ENCODE data around the gene PIM3.
"Not testable (repeated sequence)": the region's sequence is repeated elsewhere in the genome, so short reads cannot be mapped to it uniquely, and the experiment has no call there.

DNA sequence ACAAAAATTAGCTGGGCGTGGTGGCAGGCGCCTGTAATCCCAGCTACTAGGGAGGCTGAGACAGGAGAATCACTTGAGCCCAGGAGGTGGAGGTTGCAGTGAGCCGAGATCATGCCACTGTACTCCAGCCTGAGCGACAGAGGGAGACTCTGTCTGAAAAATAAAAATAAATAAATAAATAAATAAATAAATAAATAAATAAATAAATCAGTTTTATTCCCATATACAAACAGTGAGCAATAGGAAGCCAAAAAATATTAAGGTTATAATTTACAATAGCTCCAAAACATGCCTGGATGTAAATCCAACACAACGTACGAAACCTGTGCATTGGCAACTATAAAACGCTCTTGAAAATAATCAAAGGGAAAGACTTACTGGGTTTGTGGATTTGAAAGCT lies 21.2 kb downstream of the PIM3 start:
- TF ChIP-seq, protein P1, sequence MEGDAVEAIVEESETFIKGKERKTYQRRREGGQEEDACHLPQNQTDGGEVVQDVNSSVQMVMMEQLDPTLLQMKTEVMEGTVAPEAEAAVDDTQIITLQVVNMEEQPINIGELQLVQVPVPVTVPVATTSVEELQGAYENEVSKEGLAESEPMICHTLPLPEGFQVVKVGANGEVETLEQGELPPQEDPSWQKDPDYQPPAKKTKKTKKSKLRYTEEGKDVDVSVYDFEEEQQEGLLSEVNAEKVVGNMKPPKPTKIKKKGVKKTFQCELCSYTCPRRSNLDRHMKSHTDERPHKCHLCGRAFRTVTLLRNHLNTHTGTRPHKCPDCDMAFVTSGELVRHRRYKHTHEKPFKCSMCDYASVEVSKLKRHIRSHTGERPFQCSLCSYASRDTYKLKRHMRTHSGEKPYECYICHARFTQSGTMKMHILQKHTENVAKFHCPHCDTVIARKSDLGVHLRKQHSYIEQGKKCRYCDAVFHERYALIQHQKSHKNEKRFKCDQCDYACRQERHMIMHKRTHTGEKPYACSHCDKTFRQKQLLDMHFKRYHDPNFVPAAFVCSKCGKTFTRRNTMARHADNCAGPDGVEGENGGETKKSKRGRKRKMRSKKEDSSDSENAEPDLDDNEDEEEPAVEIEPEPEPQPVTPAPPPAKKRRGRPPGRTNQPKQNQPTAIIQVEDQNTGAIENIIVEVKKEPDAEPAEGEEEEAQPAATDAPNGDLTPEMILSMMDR (conservative IDR thresholded peaks at IDR 0.05) = not testable (repeated sequence)
- not testable (repeated sequence) for TF ChIP-seq EZH2 (IDR thresholded peaks at IDR 0.05; ENCODE audit: low read depth)

Measured in PC-9 (cell line).